ENCODE measurements around the gene MAML3. TPM values are rescaled to one million over a fixed set of nuclear protein-coding genes. Genes with fewer than 3 reads are reported as not detected.

Gene MAML3
- total and polyA plus RNA-seq, 2 of the 13 experiments (the other 11 are each of a cell fraction or from before 2014, with no cell fraction given) = 0.05 to 0.13 TPM

GRCh38 chr4:139884438-139884837 lies 269.5 kb downstream of the MAML3 start (continued):
- TF ChIP-seq MIER2 (CRISPR knock-in tag; IDR thresholded peaks at IDR 0.05) (no peak), ISX (CRISPR knock-in tag; conservative IDR thresholded peaks at IDR 0.05) (no peak), FOXC1 (CRISPR knock-in tag; IDR thresholded peaks at IDR 0.05; ENCODE audit: borderline replicate concordance) (no peak), CREB3 (CRISPR knock-in tag; IDR thresholded peaks at IDR 0.05) (no peak), EED (CRISPR knock-in tag; IDR thresholded peaks at IDR 0.05) (no peak), REL (CRISPR knock-in tag; conservative IDR thresholded peaks at IDR 0.05) (no peak), LBX2 (CRISPR knock-in tag; IDR thresholded peaks at IDR 0.05; ENCODE audit: borderline replicate concordance) (no peak), HNF1A (IDR thresholded peaks at IDR 0.05; ENCODE audit: low read depth) (no peak), HNF1A (CRISPR knock-in tag; IDR thresholded peaks at IDR 0.05; ENCODE audit: borderline replicate concordance) (no peak; the same call in 1 of the 2 replicates), ZBTB20 (CRISPR knock-in tag; IDR thresholded peaks at IDR 0.05; ENCODE audit: borderline replicate concordance, low read depth) (no peak), UBTF (CRISPR knock-in tag; IDR thresholded peaks at IDR 0.05) (no peak), ZNF503 (CRISPR knock-in tag; IDR thresholded peaks at IDR 0.05) (no peak), ZFP41 (CRISPR knock-in tag; IDR thresholded peaks at IDR 0.05; ENCODE audit: borderline replicate concordance) (no peak), GATA4 (IDR thresholded peaks at IDR 0.05; ENCODE audit: borderline replicate concordance, low read depth) (peak; percentile 56; the same call in 1 of the 2 replicates), ATF7 (IDR thresholded peaks at IDR 0.05) (no peak), ATF7 (CRISPR knock-in tag; IDR thresholded peaks at IDR 0.05) (no peak), CREM (IDR thresholded peaks at IDR 0.05) (peak; percentile 55), CREM (CRISPR knock-in tag; IDR thresholded peaks at IDR 0.05) (no peak), ZNF740 (CRISPR knock-in tag; IDR thresholded peaks at IDR 0.05) (no peak), RARA (CRISPR knock-in tag; IDR thresholded peaks at IDR 0.05) (peak; percentile 93), DR1 (CRISPR knock-in tag; IDR thresholded peaks at IDR 0.05) (no peak), SOX6 (IDR thresholded peaks at IDR 0.05) (no peak), SOX6 (CRISPR knock-in tag; IDR thresholded peaks at IDR 0.05) (peak; percentile 87)

Data from HepG2 (cell line).